ENCODE data around the gene ACOT7.

ACOT7 gene

GRCh38 chr1:6266641-6267040 lies 126.9 kb downstream of the ACOT7 start:
- H3K4me3 ChIP-seq (ENCODE audit: low read depth in 1 of 2, low read length in 2 of 2), result no peak overlapping the region
- no peak overlapping the region for H3K27ac ChIP-seq (ENCODE audit: low read depth, low read length)
- no peaks in the 10 kb centered on the region for H3K9me3 ChIP-seq (ENCODE audit: low read length)
- peaks cover 0 to 2% of the 10 kb centered on the region in 2 donors for H3K27me3 ChIP-seq (ENCODE audit: control insufficient read depth in 1 of 2, insufficient read depth in 2 of 2, low read length in 2 of 2)
- H3K36me3 ChIP-seq (ENCODE audit: insufficient read depth, low read length), result no peaks in the 10 kb centered on the region
- no peak overlapping the region for H3K9ac ChIP-seq (ENCODE audit: low read length)
- peaks cover 18% of the 10 kb centered on the region for H3K4me1 ChIP-seq (ENCODE audit: insufficient read depth, low read length)

GRCh38 chr1:6265151-6265550 lies 128.4 kb downstream of the ACOT7 start:
- Histone ChIP-seq H3K27me3 (ENCODE audit: control insufficient read depth in 1 of 2, insufficient read depth in 2 of 2, low read length in 2 of 2) (peaks cover 0 to 7% of the 10 kb centered on the region in 2 donors), H3K27ac (ENCODE audit: low read depth, low read length) (no peak overlapping the region), H3K4me3 (ENCODE audit: low read depth in 1 of 2, low read length in 2 of 2) (no peak overlapping the region), H3K9me3 (ENCODE audit: low read length) (no peaks in the 10 kb centered on the region), H3K4me1 (ENCODE audit: insufficient read depth, low read length) (peaks cover 13% of the 10 kb centered on the region), H3K9ac (ENCODE audit: low read length) (no peak overlapping the region), H3K36me3 (ENCODE audit: insufficient read depth, low read length) (no peaks in the 10 kb centered on the region)

- no peaks in the 10 kb centered on the region for H3K9me3 ChIP-seq (ENCODE audit: low read length)
- H3K27ac ChIP-seq (ENCODE audit: low read depth, low read length), result no peak overlapping the region
- H3K4me1 ChIP-seq (ENCODE audit: insufficient read depth, low read length), result no peaks in the 10 kb centered on the region
- H3K9ac ChIP-seq (ENCODE audit: low read length), result no peak overlapping the region
- H3K36me3 ChIP-seq (ENCODE audit: insufficient read depth, low read length), result no peaks in the 10 kb centered on the region
- peaks cover 0 to 7% of the 10 kb centered on the region in 2 donors for H3K27me3 ChIP-seq (ENCODE audit: control insufficient read depth in 1 of 2, insufficient read depth in 2 of 2, low read length in 2 of 2)
- no peak overlapping the region for H3K4me3 ChIP-seq (ENCODE audit: low read depth in 1 of 2, low read length in 2 of 2)
These were observed 129.9 kb downstream of the ACOT7 start for GRCh38 chr1:6263716-6264115.

GRCh38 chr1:6262555-6263420 lies 130.8 kb downstream of the ACOT7 start:
- no peaks in the 10 kb centered on the region for H3K4me1 ChIP-seq (ENCODE audit: insufficient read depth, low read length)
- H3K9me3 ChIP-seq (ENCODE audit: low read length), result no peaks in the 10 kb centered on the region
- H3K27ac ChIP-seq (ENCODE audit: low read depth, low read length), result no peak overlapping the region
- H3K27me3 ChIP-seq (ENCODE audit: control insufficient read depth in 1 of 2, insufficient read depth in 2 of 2, low read length in 2 of 2), result peaks cover 0 to 7% of the 10 kb centered on the region in 2 donors
- no peak overlapping the region for H3K9ac ChIP-seq (ENCODE audit: low read length)
- H3K4me3 ChIP-seq (ENCODE audit: low read depth in 1 of 2, low read length in 2 of 2), result no peak overlapping the region
- no peaks in the 10 kb centered on the region for H3K36me3 ChIP-seq (ENCODE audit: insufficient read depth, low read length)

GRCh38 chr1:6261615-6261995 lies 132.0 kb downstream of the ACOT7 start:
- no peaks in the 10 kb centered on the region for H3K36me3 ChIP-seq (ENCODE audit: insufficient read depth, low read length)
- H3K9me3 ChIP-seq (ENCODE audit: low read length), result no peaks in the 10 kb centered on the region
- peaks cover 0 to 7% of the 10 kb centered on the region in 2 donors for H3K27me3 ChIP-seq (ENCODE audit: control insufficient read depth in 1 of 2, insufficient read depth in 2 of 2, low read length in 2 of 2)
- peak overlapping the region in 1 of 2 donors; percentile 1 for H3K4me3 ChIP-seq (ENCODE audit: low read depth in 1 of 2, low read length in 2 of 2)
- H3K4me1 ChIP-seq (ENCODE audit: insufficient read depth, low read length), result no peaks in the 10 kb centered on the region
- no peak overlapping the region for H3K27ac ChIP-seq (ENCODE audit: low read depth, low read length)
- H3K9ac ChIP-seq (ENCODE audit: low read length), result no peak overlapping the region

GRCh38 chr1:6260961-6261614 lies 132.5 kb downstream of the ACOT7 start, which contains the start of gene GPR153:
Gene GPR153 (minus strand): TSS chr1:6261098. CDS start chr1:6254905, 6,193 bp downstream.
- H3K27ac ChIP-seq (ENCODE audit: low read depth, low read length), result no peak within 1 kb of the TSS

GRCh38 chr1:6260433-6260934 lies 133.1 kb downstream of the ACOT7 start:
- no peak overlapping the region for H3K27ac ChIP-seq (ENCODE audit: low read depth, low read length)
- no peaks in the 10 kb centered on the region for H3K36me3 ChIP-seq (ENCODE audit: insufficient read depth, low read length)
- no peaks in the 10 kb centered on the region for H3K9me3 ChIP-seq (ENCODE audit: low read length)
- no peak overlapping the region for H3K9ac ChIP-seq (ENCODE audit: low read length)
- H3K4me1 ChIP-seq (ENCODE audit: insufficient read depth, low read length), result no peaks in the 10 kb centered on the region
- H3K4me3 ChIP-seq (ENCODE audit: low read depth in 1 of 2, low read length in 2 of 2), result peak overlapping the region in 1 of 2 donors; percentile 75
- H3K27me3 ChIP-seq (ENCODE audit: control insufficient read depth in 1 of 2, insufficient read depth in 2 of 2, low read length in 2 of 2), result peaks cover 0 to 7% of the 10 kb centered on the region in 2 donors

More at GRCh38 chr1:6260961-6261614, 132.5 kb downstream of the ACOT7 start, which contains the start of gene GPR153:
- Histone ChIP-seq H3K4me1 (ENCODE audit: insufficient read depth, low read length) (no peaks in the 10 kb centered on the region), H3K9ac (ENCODE audit: low read length) (no peak within 1 kb of the TSS), H3K36me3 (ENCODE audit: insufficient read depth, low read length) (no peaks in the 10 kb centered on the region), H3K9me3 (ENCODE audit: low read length) (no peaks in the 10 kb centered on the region), H3K27me3 (ENCODE audit: control insufficient read depth in 1 of 2, insufficient read depth in 2 of 2, low read length in 2 of 2) (peaks cover 0 to 7% of the 10 kb centered on the region in 2 donors), H3K4me3 (ENCODE audit: low read depth in 1 of 2, low read length in 2 of 2) (peak within 1 kb of the TSS in 1 of 2 donors; percentile 75)

GRCh38 chr1:6259491-6260362 lies 133.8 kb downstream of the ACOT7 start:
- Histone ChIP-seq H3K36me3 (ENCODE audit: insufficient read depth, low read length) (no peaks in the 10 kb centered on the region), H3K4me3 (ENCODE audit: low read depth in 1 of 2, low read length in 2 of 2) (peak overlapping the region in 1 of 2 donors; percentile 75), H3K9ac (ENCODE audit: low read length) (no peak overlapping the region), H3K27ac (ENCODE audit: low read depth, low read length) (no peak overlapping the region), H3K9me3 (ENCODE audit: low read length) (no peaks in the 10 kb centered on the region), H3K27me3 (ENCODE audit: control insufficient read depth in 1 of 2, insufficient read depth in 2 of 2, low read length in 2 of 2) (peaks cover 0 to 7% of the 10 kb centered on the region in 2 donors), H3K4me1 (ENCODE audit: insufficient read depth, low read length) (no peaks in the 10 kb centered on the region)

GRCh38 chr1:6258675-6259074 lies 134.9 kb downstream of the ACOT7 start:
- Histone ChIP-seq H3K4me1 (ENCODE audit: insufficient read depth, low read length) (no peaks in the 10 kb centered on the region), H3K9ac (ENCODE audit: low read length) (no peak overlapping the region), H3K27ac (ENCODE audit: low read depth, low read length) (no peak overlapping the region), H3K27me3 (ENCODE audit: control insufficient read depth in 1 of 2, insufficient read depth in 2 of 2, low read length in 2 of 2) (peaks cover 0 to 7% of the 10 kb centered on the region in 2 donors), H3K9me3 (ENCODE audit: low read length) (no peaks in the 10 kb centered on the region), H3K4me3 (ENCODE audit: low read depth in 1 of 2, low read length in 2 of 2) (no peak overlapping the region), H3K36me3 (ENCODE audit: insufficient read depth, low read length) (no peaks in the 10 kb centered on the region)

GRCh38 chr1:6257541-6258069 lies 136.0 kb downstream of the ACOT7 start:
- no peak overlapping the region for H3K9ac ChIP-seq (ENCODE audit: low read length)
- H3K27ac ChIP-seq (ENCODE audit: low read depth, low read length), result no peak overlapping the region
- no peaks in the 10 kb centered on the region for H3K36me3 ChIP-seq (ENCODE audit: insufficient read depth, low read length)
- H3K9me3 ChIP-seq (ENCODE audit: low read length), result no peaks in the 10 kb centered on the region
- H3K4me3 ChIP-seq (ENCODE audit: low read depth in 1 of 2, low read length in 2 of 2), result no peak overlapping the region
- H3K27me3 ChIP-seq (ENCODE audit: control insufficient read depth in 1 of 2, insufficient read depth in 2 of 2, low read length in 2 of 2), result peaks cover 0 to 7% of the 10 kb centered on the region in 2 donors
- H3K4me1 ChIP-seq (ENCODE audit: insufficient read depth, low read length), result no peaks in the 10 kb centered on the region
